WTC11 (cell line): ENCODE results near the gene GALR2. TPM values are rescaled to one million over a fixed set of nuclear protein-coding genes. Genes with fewer than 3 reads are reported as not detected.
A peak's percentile ranks its signal among the peaks of the same experiment; 100 is the strongest.

Experiments
- ATAC-seq: fragments of 200-7000 bp; cut with Tn5 transposase; 2 replicates; pipeline ENCODE4 v1.10.0; 2021; ENCODE audit warnings: mild to moderate bottlenecking, moderate library complexity
- CTCF ChIA-PET: fragments of 300-600 bp; sonication (Branson Sonifier 250); formaldehyde crosslinking; loops from one replicate; lab custom pipeline; 2021; ENCODE audit warnings: antibody characterized with exemption; lab: Charles Lee
- POLR2A ChIA-PET: fragments of 350-600 bp; sonication (Branson Sonifier 250); formaldehyde crosslinking; loops from one replicate; lab custom pipeline; 2021; ENCODE audit warnings: antibody characterized with exemption; lab: Charles Lee
- DNase-seq: peaks from one replicate; pipeline ENCODE4 v3.0.0; 2021; ENCODE audit warnings: low spot score
- H3K27ac Mint-ChIP-seq: 2 replicates; pipeline ENCODE4 v1.8.0; 2021; ENCODE audit warnings: mixed read lengths
- H3K27me3 Mint-ChIP-seq: 2 replicates; pipeline ENCODE4 v1.8.0; 2021; ENCODE audit warnings: low read depth, mild to moderate bottlenecking, moderate library complexity, mixed read lengths
- H3K36me3 Mint-ChIP-seq: 2 replicates; pipeline ENCODE4 v1.8.0; 2021; ENCODE audit warnings: mixed read lengths
- H3K4me1 Mint-ChIP-seq: 2 replicates; pipeline ENCODE4 v1.8.0; 2022; ENCODE audit warnings: mixed read lengths
- H3K4me3 Mint-ChIP-seq: 2 replicates; pipeline ENCODE4 v1.8.0; 2021; ENCODE audit warnings: mild to moderate bottlenecking, moderate library complexity, mixed read lengths
- H3K9me3 Mint-ChIP-seq: 2 replicates; pipeline ENCODE4 v1.8.0; 2021; ENCODE audit warnings: mixed read lengths
- ATF1 ChIP-seq: sonication (generic); formaldehyde crosslinking; IDR thresholded peaks from 2 replicates; pipeline ENCODE4 v1.8.1; 2023; ENCODE audit warnings: mild to moderate bottlenecking, moderate library complexity, missing genetic modification reagents
- ETV6 ChIP-seq: sonication (generic); formaldehyde crosslinking; IDR thresholded peaks from 2 replicates; pipeline ENCODE4 v1.8.1; 2022; ENCODE audit warnings: mild to moderate bottlenecking, missing genetic modification reagents
- GABPB1 ChIP-seq: sonication (generic); formaldehyde crosslinking; IDR thresholded peaks from 2 replicates; pipeline ENCODE4 v1.8.1; 2023; ENCODE audit warnings: mild to moderate bottlenecking, missing genetic modification reagents
- MYBL2 ChIP-seq: sonication (generic); formaldehyde crosslinking; IDR thresholded peaks from 2 replicates; pipeline ENCODE4 v1.8.1; 2023; ENCODE audit warnings: mild to moderate bottlenecking, moderate library complexity, missing genetic modification reagents
- RORB ChIP-seq: fragments of 250-450 bp; sonication (Bioruptor Pico); IDR thresholded peaks from 2 replicates; pipeline ENCODE4 v1.9.0; 2021; ENCODE audit warnings: mild to moderate bottlenecking
- SMAD3 ChIP-seq: sonication (generic); formaldehyde crosslinking; IDR thresholded peaks from 2 replicates; pipeline ENCODE4 v1.8.0; 2022; ENCODE audit warnings: missing genetic modification reagents, mild to moderate bottlenecking, borderline replicate concordance
- SOX15 ChIP-seq: fragments of 250-450 bp; sonication (Bioruptor Pico); IDR thresholded peaks from 2 replicates; pipeline ENCODE4 v1.9.0; 2021; ENCODE audit warnings: mild to moderate bottlenecking
- SP1 ChIP-seq: sonication (generic); formaldehyde crosslinking; conservative IDR thresholded peaks from 2 replicates; pipeline ENCODE4 v1.8.1; 2022; ENCODE audit warnings: missing genetic modification reagents
- TEAD4 ChIP-seq: sonication (generic); formaldehyde crosslinking; IDR thresholded peaks from 2 replicates; pipeline ENCODE4 v1.8.0; 2022; ENCODE audit warnings: mild to moderate bottlenecking, missing genetic modification reagents
- ZNF219 ChIP-seq: sonication (generic); formaldehyde crosslinking; IDR thresholded peaks from 2 replicates; pipeline ENCODE4 v1.8.0; 2023; ENCODE audit warnings: missing genetic modification reagents, mild to moderate bottlenecking, borderline replicate concordance
- ZNF671 ChIP-seq: fragments of 250-450 bp; sonication (Bioruptor Pico); IDR thresholded peaks from 2 replicates; pipeline ENCODE4 v1.8.0; 2021; ENCODE audit warnings: mild to moderate bottlenecking
- total RNA-seq: library from RNA; stranded (reverse); gene quantifications from 3 replicates; pipeline ENCODE4 v1.2.3, GENCODE V29; 2021
- TF ChIP-seq, protein P1 (sequence below): fragments of 250-450 bp; sonication (Bioruptor Pico); conservative IDR thresholded peaks from 2 replicates; pipeline ENCODE4 v1.9.0; 2021; ENCODE audit warnings: mild to moderate bottlenecking
- TF ChIP-seq, protein P2 (sequence below): sonication (generic); formaldehyde crosslinking; IDR thresholded peaks from 2 replicates; pipeline ENCODE4 v1.8.1; 2023; ENCODE audit warnings: mild to moderate bottlenecking, missing genetic modification reagents
- TF ChIP-seq, protein P3 (sequence below): sonication (generic); formaldehyde crosslinking; IDR thresholded peaks from 2 replicates; pipeline ENCODE4 v1.8.0; 2022; ENCODE audit warnings: missing genetic modification reagents

Gene GALR2
- total RNA-seq, 1 experiment from 2014 or later, result 2.9 TPM

DNA sequence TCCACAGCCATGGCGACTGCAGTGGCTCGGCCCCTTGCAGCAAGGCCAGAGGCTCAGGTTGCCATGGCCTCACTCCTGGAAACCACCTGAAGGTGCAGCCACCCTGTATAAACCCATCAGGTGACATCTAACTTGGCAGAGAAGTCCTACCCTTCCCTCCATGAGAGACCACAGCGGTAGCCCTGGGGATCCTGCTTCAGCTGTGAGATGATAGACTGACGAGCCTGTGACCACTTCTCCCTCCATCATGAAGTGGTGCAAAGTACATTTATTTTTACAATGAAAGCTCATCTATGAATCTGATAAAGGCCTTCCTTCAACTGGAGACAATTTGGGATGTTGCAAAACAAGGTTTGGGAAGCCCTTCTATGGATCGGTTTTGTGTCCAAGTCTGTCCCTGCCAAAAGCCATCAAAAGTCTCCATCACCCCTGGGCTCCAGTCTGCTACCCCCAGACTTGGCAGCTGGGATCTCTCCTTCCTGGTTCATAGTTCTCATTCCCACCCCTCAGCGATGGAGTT, 6.2 kb downstream of the GALR2 start (continued):
- TF ChIP-seq, protein P1, sequence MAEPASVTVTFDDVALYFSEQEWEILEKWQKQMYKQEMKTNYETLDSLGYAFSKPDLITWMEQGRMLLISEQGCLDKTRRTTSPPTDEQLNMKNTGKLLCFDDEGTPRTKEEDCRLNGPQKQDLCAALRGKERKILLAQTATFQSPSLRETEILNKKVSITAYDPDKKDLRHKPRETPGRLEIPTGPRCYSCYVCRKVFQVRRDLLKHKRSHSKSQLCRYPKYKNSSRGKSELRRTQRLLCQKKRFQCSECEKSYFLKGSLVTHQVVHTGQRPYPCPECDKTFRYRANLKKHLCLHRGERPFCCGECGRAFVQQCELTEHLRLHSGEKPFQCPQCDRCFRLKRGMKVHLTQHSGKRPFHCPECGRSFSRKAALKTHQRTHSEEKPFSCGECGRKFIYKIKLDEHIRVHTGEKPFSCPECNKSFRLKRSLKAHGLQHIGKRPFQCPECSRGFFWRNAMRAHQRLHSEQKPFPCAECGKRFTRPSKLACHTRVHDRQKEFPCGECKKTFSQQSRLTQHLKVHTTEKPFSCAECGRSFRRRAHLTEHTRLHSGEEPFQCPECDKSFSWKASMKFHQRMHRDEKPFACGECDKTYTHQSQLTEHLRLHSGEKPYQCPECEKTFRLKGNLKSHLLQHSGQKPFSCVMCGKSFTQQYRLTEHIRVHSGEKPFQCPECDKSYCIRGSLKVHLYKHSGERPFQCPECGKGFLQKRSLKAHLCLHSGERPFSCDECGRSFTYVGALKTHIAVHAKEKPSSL, result 0 out of 2 replicates have a peak, but pooled peaks have one; percentile 10
- TF ChIP-seq MYBL2 (CRISPR knock-in tag) (0 out of 2 replicates have a peak, but pooled peaks have one; percentile 7), ZNF219 (CRISPR knock-in tag) (no peak), ETV6 (CRISPR knock-in tag) (no peak; the same call in 1 of the 2 replicates), ZNF671 (no peak), SOX15 (CRISPR knock-in tag) (no peak), SMAD3 (CRISPR knock-in tag) (no peak), TEAD4 (CRISPR knock-in tag) (no peak), SP1 (no peak), RORB (CRISPR knock-in tag) (no peak), ATF1 (no peak), GABPB1 (CRISPR knock-in tag) (no peak)
- TF ChIP-seq, protein P2, sequence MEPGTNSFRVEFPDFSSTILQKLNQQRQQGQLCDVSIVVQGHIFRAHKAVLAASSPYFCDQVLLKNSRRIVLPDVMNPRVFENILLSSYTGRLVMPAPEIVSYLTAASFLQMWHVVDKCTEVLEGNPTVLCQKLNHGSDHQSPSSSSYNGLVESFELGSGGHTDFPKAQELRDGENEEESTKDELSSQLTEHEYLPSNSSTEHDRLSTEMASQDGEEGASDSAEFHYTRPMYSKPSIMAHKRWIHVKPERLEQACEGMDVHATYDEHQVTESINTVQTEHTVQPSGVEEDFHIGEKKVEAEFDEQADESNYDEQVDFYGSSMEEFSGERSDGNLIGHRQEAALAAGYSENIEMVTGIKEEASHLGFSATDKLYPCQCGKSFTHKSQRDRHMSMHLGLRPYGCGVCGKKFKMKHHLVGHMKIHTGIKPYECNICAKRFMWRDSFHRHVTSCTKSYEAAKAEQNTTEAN, result no peak
- TF ChIP-seq, protein P3, sequence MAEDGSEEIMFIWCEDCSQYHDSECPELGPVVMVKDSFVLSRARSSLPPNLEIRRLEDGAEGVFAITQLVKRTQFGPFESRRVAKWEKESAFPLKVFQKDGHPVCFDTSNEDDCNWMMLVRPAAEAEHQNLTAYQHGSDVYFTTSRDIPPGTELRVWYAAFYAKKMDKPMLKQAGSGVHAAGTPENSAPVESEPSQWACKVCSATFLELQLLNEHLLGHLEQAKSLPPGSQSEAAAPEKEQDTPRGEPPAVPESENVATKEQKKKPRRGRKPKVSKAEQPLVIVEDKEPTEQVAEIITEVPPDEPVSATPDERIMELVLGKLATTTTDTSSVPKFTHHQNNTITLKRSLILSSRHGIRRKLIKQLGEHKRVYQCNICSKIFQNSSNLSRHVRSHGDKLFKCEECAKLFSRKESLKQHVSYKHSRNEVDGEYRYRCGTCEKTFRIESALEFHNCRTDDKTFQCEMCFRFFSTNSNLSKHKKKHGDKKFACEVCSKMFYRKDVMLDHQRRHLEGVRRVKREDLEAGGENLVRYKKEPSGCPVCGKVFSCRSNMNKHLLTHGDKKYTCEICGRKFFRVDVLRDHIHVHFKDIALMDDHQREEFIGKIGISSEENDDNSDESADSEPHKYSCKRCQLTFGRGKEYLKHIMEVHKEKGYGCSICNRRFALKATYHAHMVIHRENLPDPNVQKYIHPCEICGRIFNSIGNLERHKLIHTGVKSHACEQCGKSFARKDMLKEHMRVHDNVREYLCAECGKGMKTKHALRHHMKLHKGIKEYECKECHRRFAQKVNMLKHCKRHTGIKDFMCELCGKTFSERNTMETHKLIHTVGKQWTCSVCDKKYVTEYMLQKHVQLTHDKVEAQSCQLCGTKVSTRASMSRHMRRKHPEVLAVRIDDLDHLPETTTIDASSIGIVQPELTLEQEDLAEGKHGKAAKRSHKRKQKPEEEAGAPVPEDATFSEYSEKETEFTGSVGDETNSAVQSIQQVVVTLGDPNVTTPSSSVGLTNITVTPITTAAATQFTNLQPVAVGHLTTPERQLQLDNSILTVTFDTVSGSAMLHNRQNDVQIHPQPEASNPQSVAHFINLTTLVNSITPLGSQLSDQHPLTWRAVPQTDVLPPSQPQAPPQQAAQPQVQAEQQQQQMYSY (CRISPR knock-in tag), result peak; percentile 71

DNA sequence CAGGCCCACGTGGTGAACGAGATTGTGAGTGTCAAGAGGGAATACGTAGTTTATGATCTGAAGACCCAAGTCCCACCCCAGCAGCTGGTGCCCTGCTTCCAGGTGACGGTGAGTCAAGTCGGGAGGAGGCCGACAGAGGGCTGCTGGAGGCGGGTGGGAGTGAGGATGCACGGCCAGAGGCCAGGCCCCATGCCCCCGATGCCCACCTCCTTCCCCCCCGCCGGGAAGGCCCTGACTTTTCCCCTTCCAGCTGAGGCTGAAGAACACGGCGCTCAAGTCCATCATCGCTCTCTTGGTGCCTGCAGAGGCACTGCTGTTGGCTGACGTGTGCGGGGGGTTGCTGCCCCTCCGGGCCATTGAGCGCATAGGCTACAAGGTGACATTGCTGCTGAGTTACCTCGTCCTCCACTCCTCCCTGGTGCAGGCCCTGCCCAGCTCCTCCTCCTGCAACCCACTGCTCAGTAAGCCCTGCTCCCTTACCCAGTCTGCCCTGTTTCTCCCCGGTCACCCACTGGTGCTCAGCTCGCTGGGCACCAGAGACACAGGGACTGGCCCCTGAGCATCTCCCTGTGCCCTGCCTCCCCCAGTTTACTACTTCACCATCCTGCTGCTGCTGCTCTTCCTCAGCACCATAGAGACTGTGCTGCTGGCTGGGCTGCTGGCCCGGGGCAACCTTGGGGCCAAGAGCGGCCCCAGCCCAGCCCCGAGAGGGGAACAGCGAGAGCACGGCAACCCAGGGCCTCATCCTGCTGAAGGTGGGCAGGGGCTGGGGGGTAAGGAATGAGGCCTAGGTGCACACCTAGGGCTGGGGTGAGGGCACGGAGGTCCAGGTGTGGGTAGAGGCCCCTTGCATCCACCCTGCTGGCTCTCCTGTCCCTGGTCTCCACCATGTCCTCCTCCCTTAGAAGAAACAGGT, 7.0 kb downstream of the GALR2 start:
- TF ChIP-seq MYBL2 (CRISPR knock-in tag) (0 out of 2 replicates have a peak, but pooled peaks have one; percentile 35), ATF1 (no peak)
- TF ChIP-seq, protein P2, result 0 out of 2 replicates have a peak, but pooled peaks have one; percentile 34
- peaks cover 17% of the 10 kb centered on the region for H3K36me3 Mint-ChIP-seq
- POLR2A ChIA-PET, result interaction anchor here (0.9 kb wide), 1 partner anchor 103 kb away, joined by 3 read pairs; the partner anchor contains the start of gene ACOX1
- H3K4me1 Mint-ChIP-seq, result peaks cover 35% of the 10 kb centered on the region
- ATAC-seq (no peak), DNase-seq (no peak)
- no peaks in the 10 kb centered on the region for H3K9me3 Mint-ChIP-seq
- peak overlapping the region; percentile 73 for H3K27ac Mint-ChIP-seq
- H3K4me3 Mint-ChIP-seq, result no peak overlapping the region; the same call in 1 of the 2 replicates
- H3K27me3 Mint-ChIP-seq, result peaks cover 32% of the 10 kb centered on the region
- CTCF ChIA-PET, result interaction anchor here (1.1 to 3.7 kb wide), 5 partner anchors 40 to 183 kb away, joined by 3 to 26 read pairs (median 8); partner anchors contain the start of genes CDK3 and UBALD2
